Transverse colon (tissue), 4 donors: ENCODE results near the gene LIME1. TPM values are rescaled to one million over a fixed set of nuclear protein-coding genes. Genes with fewer than 3 reads are reported as not detected.

Source experiments
- DNase-seq: peaks from one replicate; pipeline ENCODE4 v3.0.0-alpha.2; 2019
- H3K27ac ChIP-seq, 4 donors: fragments of 200-600 bp; sonication (generic); 2 replicates each; pipeline ENCODE4 v1.5.1; 2016 to 2018; ENCODE audit warnings: inconsistent platforms in 4 of 4
- H3K27me3 ChIP-seq: fragments of 200-600 bp; sonication (generic); 2 replicates; pipeline ENCODE4 v1.5.1; 2017; ENCODE audit warnings: inconsistent platforms
- H3K36me3 ChIP-seq, 4 donors: fragments of 200-600 bp; sonication (generic); 2 replicates each; pipeline ENCODE4 v1.5.1; 2017 to 2019; ENCODE audit warnings: inconsistent platforms in 4 of 4
- H3K4me1 ChIP-seq, 4 donors: fragments of 200-600 bp; sonication (generic); 2 replicates each; pipeline ENCODE4 v1.5.1; 2017 to 2020; ENCODE audit warnings: inconsistent platforms in 4 of 4
- H3K4me3 ChIP-seq, 4 donors: fragments of 200-600 bp; sonication (generic); 1 replicate in 1 of 4; 2 replicates in 3 of 4; pipeline versions ENCODE4 v1.5.1 to v1.6.1; 2017 to 2019; ENCODE audit warnings: inconsistent platforms in 4 of 4
- H3K9me3 ChIP-seq, 2 donors: fragments of 200-600 bp; sonication (generic); 2 replicates each; pipeline ENCODE4 v1.5.1; 2017 to 2019; ENCODE audit warnings: inconsistent platforms in 2 of 2
- CTCF ChIP-seq, 5 experiments: fragments of 200-600 bp in 3 of 5; fragments of 450-650 bp in 2 of 5; sonication (generic) in 3 of 5; IDR thresholded peaks; 1 replicate in 2 of 5; 2 replicates in 3 of 5; pipeline ENCODE4 v1.5.1; 2016 to 2017; ENCODE audit warnings: antibody characterized with exemption in 5 of 5, inconsistent platforms in 3 of 5, mild to moderate bottlenecking in 2 of 5, moderate library complexity in 1 of 5
- EP300 ChIP-seq: sonication (generic); formaldehyde crosslinking; IDR thresholded peaks from one replicate; pipeline ENCODE4 v1.6.1; 2017; ENCODE audit warnings: antibody characterized with exemption, low read depth
- POLR2A ChIP-seq: fragments of 450-650 bp; IDR thresholded peaks from one replicate; pipeline ENCODE4 v1.6.1; 2016; ENCODE audit warnings: antibody characterized with exemption, mild to moderate bottlenecking, moderate library complexity
- POLR2AphosphoS5 ChIP-seq, 3 donors: sonication (generic); formaldehyde crosslinking; IDR thresholded peaks; one replicate each; pipeline ENCODE4 v1.6.1; 2016; ENCODE audit warnings: antibody characterized with exemption in 3 of 3
- WGBS, 2 donors: methylation state at CpG; one replicate each; pipeline ENCODE4 v1.1.5; 2018; ENCODE audit warnings: low coverage in 1 of 2; 5-methylcytosine and 5-hydroxymethylcytosine counted together
- in situ Hi-C, 4 donors: fragments of 200-750 bp; cut with MboI; loops; one replicate each; pipeline versions ENCODE4 v1.15.0 to v1.15.1; 2017; ENCODE audit warnings: low sequenced_read_pairs in 3 of 4, low pct_ligation_motif_present in 1 of 4, low pct_unique_long_range_greater_than_20kb in 1 of 4
- intact Hi-C: fragments of 100-400 bp; cut with DNase I; formaldehyde crosslinking; loops from one replicate; pipeline ENCODE4 v1.15.1; 2023; ENCODE audit warnings: low total_unique reads
- total RNA-seq, 4 donors: library from RNA; depleted of rRNA; stranded (reverse); fragments of >200 nt; gene quantifications; one replicate each; pipeline ENCODE4 v1.1.0, GENCODE V29; 2016

Gene LIME1
- total RNA-seq, 4 donors from 2014 or later: 24.4 to 91.1 (median 44.0) TPM

- Histone ChIP-seq H3K9me3 (no peaks in the 10 kb centered on the region), H3K36me3 (no peaks in the 10 kb centered on the region), H3K4me1 (peaks cover 0 to 12% (median 0%) of the 10 kb centered on the region in 4 donors), H3K27me3 (peaks cover 6% of the 10 kb centered on the region), H3K4me3 (no peak overlapping the region), H3K27ac (no peak overlapping the region)
- WGBS, 2 donors: 47% methylated on average over 20 of the region's 20 CpGs; no CpG with 5 or more reads in 1 of the 2 donors
- in situ Hi-C loops (no loop called here), intact Hi-C loops (loop anchor here (10.0 kb wide), 1 partner anchor 202 kb away; the partner anchor contains the start of gene SAMD10)
- TF ChIP-seq EP300 (no peak), CTCF (IDR thresholded peaks at IDR 0.05) (no peak), POLR2AphosphoS5 (IDR thresholded peaks at IDR 0.05) (no peak), POLR2A (no peak)
- no peak for DNase-seq
Measured at GRCh38 chr20:63772781-63773518, 36.5 kb downstream of the LIME1 start.

- Histone ChIP-seq H3K27me3 (peaks cover 6% of the 10 kb centered on the region), H3K4me1 (peaks cover 0 to 12% (median 0%) of the 10 kb centered on the region in 4 donors), H3K9me3 (no peaks in the 10 kb centered on the region), H3K27ac (no peak overlapping the region), H3K36me3 (no peaks in the 10 kb centered on the region), H3K4me3 (no peak overlapping the region)
- no peak for TF ChIP-seq EP300
- no peak for TF ChIP-seq CTCF (IDR thresholded peaks at IDR 0.05)
- TF ChIP-seq POLR2A: no peak
- no peak for TF ChIP-seq POLR2AphosphoS5 (IDR thresholded peaks at IDR 0.05)
- in situ Hi-C loops (no loop called here), intact Hi-C loops (loop anchor here (10.0 kb wide), 1 partner anchor 201 kb away; the partner anchor contains the start of gene SAMD10)
- no peak for DNase-seq
- whole genome bisulfite sequencing, 2 donors: 77% methylated on average over 30 of the region's 33 CpGs; no CpG with 5 or more reads in 1 of the 2 donors
Measured at GRCh38 chr20:63773571-63774241, 37.2 kb downstream of the LIME1 start.

GRCh38 chr20:63774306-63774705 is 37.8 kb downstream of the LIME1 start:
- TF ChIP-seq CTCF (IDR thresholded peaks at IDR 0.05) (no peak), POLR2AphosphoS5 (IDR thresholded peaks at IDR 0.05) (no peak)
- H3K27me3 ChIP-seq: peaks cover 6% of the 10 kb centered on the region
- in situ Hi-C loops (no loop called here), intact Hi-C loops (loop anchor here (10.0 kb wide), 1 partner anchor 200 kb away; the partner anchor contains the start of gene SAMD10)
- no peak overlapping the region for H3K4me3 ChIP-seq
- 63 to 70% methylated on average over 3 to 15 of the region's 15 CpGs for WGBS, 2 donors
- H3K27ac ChIP-seq: no peak overlapping the region
- H3K36me3 ChIP-seq: no peaks in the 10 kb centered on the region
- H3K4me1 ChIP-seq: peaks cover 0 to 12% (median 0%) of the 10 kb centered on the region in 4 donors
- DNase-seq: no peak
- H3K9me3 ChIP-seq: no peaks in the 10 kb centered on the region
